ENCODE measurements around the gene GRHPR.

GRHPR gene

GRCh38 chr9:37432020-37432419 is 9.5 kb downstream of the GRHPR start:
- Histone ChIP-seq H3K4me3 (ENCODE audit: low read depth, low read length) (no peak overlapping the region), H3K79me2 (ENCODE audit: control insufficient read depth, insufficient read depth, low read length, unreplicated experiment) (no peaks in the 10 kb centered on the region), H2AFZ (ENCODE audit: low read length, unreplicated experiment) (no peak overlapping the region), H3K36me3 (ENCODE audit: insufficient read depth, low read length) (peaks cover 14% of the 10 kb centered on the region), H3K4me1 (ENCODE audit: control insufficient read depth, insufficient read depth, low read length, unreplicated experiment) (no peaks in the 10 kb centered on the region), H3K27me3 (ENCODE audit: insufficient read depth, low read length) (no peaks in the 10 kb centered on the region), H3K27ac (ENCODE audit: low read depth, low read length) (no peak overlapping the region)

GRCh38 chr9:37433867-37434371 is 11.4 kb downstream of the GRHPR start:
- no peak overlapping the region for H3K4me3 ChIP-seq (ENCODE audit: low read depth, low read length)
- H3K4me1 ChIP-seq (ENCODE audit: control insufficient read depth, insufficient read depth, low read length, unreplicated experiment): no peaks in the 10 kb centered on the region
- no peak overlapping the region for H3K27ac ChIP-seq (ENCODE audit: low read depth, low read length)
- H2AFZ ChIP-seq (ENCODE audit: low read length, unreplicated experiment): no peak overlapping the region
- peaks cover 25% of the 10 kb centered on the region for H3K36me3 ChIP-seq (ENCODE audit: insufficient read depth, low read length)
- H3K27me3 ChIP-seq (ENCODE audit: insufficient read depth, low read length): no peaks in the 10 kb centered on the region
- no peaks in the 10 kb centered on the region for H3K79me2 ChIP-seq (ENCODE audit: control insufficient read depth, insufficient read depth, low read length, unreplicated experiment)

GRCh38 chr9:37436540-37436939 is 14.0 kb downstream of the GRHPR start:
- H2AFZ ChIP-seq (ENCODE audit: low read length, unreplicated experiment): no peak overlapping the region
- H3K36me3 ChIP-seq (ENCODE audit: insufficient read depth, low read length): peaks cover 39% of the 10 kb centered on the region
- H3K27ac ChIP-seq (ENCODE audit: low read depth, low read length): no peak overlapping the region
- no peaks in the 10 kb centered on the region for H3K4me1 ChIP-seq (ENCODE audit: control insufficient read depth, insufficient read depth, low read length, unreplicated experiment)
- no peak overlapping the region for H3K4me3 ChIP-seq (ENCODE audit: low read depth, low read length)
- H3K79me2 ChIP-seq (ENCODE audit: control insufficient read depth, insufficient read depth, low read length, unreplicated experiment): no peaks in the 10 kb centered on the region
- H3K27me3 ChIP-seq (ENCODE audit: insufficient read depth, low read length): no peaks in the 10 kb centered on the region

- Histone ChIP-seq H3K27ac (ENCODE audit: low read depth, low read length) (no peak overlapping the region), H3K27me3 (ENCODE audit: insufficient read depth, low read length) (no peaks in the 10 kb centered on the region), H3K79me2 (ENCODE audit: control insufficient read depth, insufficient read depth, low read length, unreplicated experiment) (no peaks in the 10 kb centered on the region), H2AFZ (ENCODE audit: low read length, unreplicated experiment) (no peak overlapping the region), H3K4me1 (ENCODE audit: control insufficient read depth, insufficient read depth, low read length, unreplicated experiment) (no peaks in the 10 kb centered on the region), H3K36me3 (ENCODE audit: insufficient read depth, low read length) (peaks cover 41% of the 10 kb centered on the region), H3K4me3 (ENCODE audit: low read depth, low read length) (no peak overlapping the region)
These were observed 14.5 kb downstream of the GRHPR start for GRCh38 chr9:37437010-37437409.

- peaks cover 41% of the 10 kb centered on the region for H3K36me3 ChIP-seq (ENCODE audit: insufficient read depth, low read length)
- no peaks in the 10 kb centered on the region for H3K27me3 ChIP-seq (ENCODE audit: insufficient read depth, low read length)
- no peak overlapping the region for H2AFZ ChIP-seq (ENCODE audit: low read length, unreplicated experiment)
- H3K79me2 ChIP-seq (ENCODE audit: control insufficient read depth, insufficient read depth, low read length, unreplicated experiment): peaks cover 2% of the 10 kb centered on the region
- H3K27ac ChIP-seq (ENCODE audit: low read depth, low read length): no peak overlapping the region
- H3K4me3 ChIP-seq (ENCODE audit: low read depth, low read length): no peak overlapping the region
- no peaks in the 10 kb centered on the region for H3K4me1 ChIP-seq (ENCODE audit: control insufficient read depth, insufficient read depth, low read length, unreplicated experiment)
These were observed 15.1 kb downstream of the GRHPR start for GRCh38 chr9:37437621-37438020.

GRCh38 chr9:37438359-37438758 is 15.9 kb downstream of the GRHPR start:
- Histone ChIP-seq H3K27ac (ENCODE audit: low read depth, low read length) (no peak overlapping the region), H3K27me3 (ENCODE audit: insufficient read depth, low read length) (no peaks in the 10 kb centered on the region), H3K4me1 (ENCODE audit: control insufficient read depth, insufficient read depth, low read length, unreplicated experiment) (no peaks in the 10 kb centered on the region), H3K79me2 (ENCODE audit: control insufficient read depth, insufficient read depth, low read length, unreplicated experiment) (peaks cover 3% of the 10 kb centered on the region), H3K4me3 (ENCODE audit: low read depth, low read length) (no peak overlapping the region), H3K36me3 (ENCODE audit: insufficient read depth, low read length) (peaks cover 41% of the 10 kb centered on the region), H2AFZ (ENCODE audit: low read length, unreplicated experiment) (no peak overlapping the region)

GRCh38 chr9:37441776-37442370 is 19.4 kb downstream of the GRHPR start:
- Histone ChIP-seq H3K27me3 (ENCODE audit: insufficient read depth, low read length) (no peaks in the 10 kb centered on the region), H3K36me3 (ENCODE audit: insufficient read depth, low read length) (peaks cover 27% of the 10 kb centered on the region), H3K4me1 (ENCODE audit: control insufficient read depth, insufficient read depth, low read length, unreplicated experiment) (no peaks in the 10 kb centered on the region), H3K79me2 (ENCODE audit: control insufficient read depth, insufficient read depth, low read length, unreplicated experiment) (peaks cover 9% of the 10 kb centered on the region), H3K27ac (ENCODE audit: low read depth, low read length) (no peak overlapping the region), H2AFZ (ENCODE audit: low read length, unreplicated experiment) (no peak overlapping the region), H3K4me3 (ENCODE audit: low read depth, low read length) (no peak overlapping the region)

GRCh38 chr9:37442556-37442955 is 20.1 kb downstream of the GRHPR start:
- H2AFZ ChIP-seq (ENCODE audit: low read length, unreplicated experiment): no peak overlapping the region
- H3K27me3 ChIP-seq (ENCODE audit: insufficient read depth, low read length): no peaks in the 10 kb centered on the region
- peaks cover 23% of the 10 kb centered on the region for H3K36me3 ChIP-seq (ENCODE audit: insufficient read depth, low read length)
- H3K27ac ChIP-seq (ENCODE audit: low read depth, low read length): no peak overlapping the region
- no peaks in the 10 kb centered on the region for H3K4me1 ChIP-seq (ENCODE audit: control insufficient read depth, insufficient read depth, low read length, unreplicated experiment)
- H3K4me3 ChIP-seq (ENCODE audit: low read depth, low read length): no peak overlapping the region
- peaks cover 9% of the 10 kb centered on the region for H3K79me2 ChIP-seq (ENCODE audit: control insufficient read depth, insufficient read depth, low read length, unreplicated experiment)

GRCh38 chr9:37443566-37443965 is 21.1 kb downstream of the GRHPR start:
- Histone ChIP-seq H3K4me1 (ENCODE audit: control insufficient read depth, insufficient read depth, low read length, unreplicated experiment) (no peaks in the 10 kb centered on the region), H2AFZ (ENCODE audit: low read length, unreplicated experiment) (no peak overlapping the region), H3K79me2 (ENCODE audit: control insufficient read depth, insufficient read depth, low read length, unreplicated experiment) (peaks cover 14% of the 10 kb centered on the region), H3K27ac (ENCODE audit: low read depth, low read length) (no peak overlapping the region), H3K4me3 (ENCODE audit: low read depth, low read length) (no peak overlapping the region), H3K36me3 (ENCODE audit: insufficient read depth, low read length) (peaks cover 19% of the 10 kb centered on the region), H3K27me3 (ENCODE audit: insufficient read depth, low read length) (no peaks in the 10 kb centered on the region)

GRCh38 chr9:37444890-37445289 is 22.4 kb downstream of the GRHPR start:
- Histone ChIP-seq H3K79me2 (ENCODE audit: control insufficient read depth, insufficient read depth, low read length, unreplicated experiment) (peaks cover 16% of the 10 kb centered on the region), H2AFZ (ENCODE audit: low read length, unreplicated experiment) (no peak overlapping the region), H3K4me1 (ENCODE audit: control insufficient read depth, insufficient read depth, low read length, unreplicated experiment) (no peaks in the 10 kb centered on the region), H3K27ac (ENCODE audit: low read depth, low read length) (no peak overlapping the region), H3K4me3 (ENCODE audit: low read depth, low read length) (no peak overlapping the region), H3K27me3 (ENCODE audit: insufficient read depth, low read length) (no peaks in the 10 kb centered on the region), H3K36me3 (ENCODE audit: insufficient read depth, low read length) (peaks cover 9% of the 10 kb centered on the region; the same call in 1 of the 2 replicates)

- Histone ChIP-seq H2AFZ (ENCODE audit: low read length, unreplicated experiment) (no peak overlapping the region), H3K27ac (ENCODE audit: low read depth, low read length) (no peak overlapping the region), H3K27me3 (ENCODE audit: insufficient read depth, low read length) (no peaks in the 10 kb centered on the region), H3K79me2 (ENCODE audit: control insufficient read depth, insufficient read depth, low read length, unreplicated experiment) (peaks cover 23% of the 10 kb centered on the region), H3K36me3 (ENCODE audit: insufficient read depth, low read length) (peaks cover 4% of the 10 kb centered on the region; the same call in 1 of the 2 replicates), H3K4me1 (ENCODE audit: control insufficient read depth, insufficient read depth, low read length, unreplicated experiment) (no peaks in the 10 kb centered on the region), H3K4me3 (ENCODE audit: low read depth, low read length) (no peak overlapping the region)
These were observed 23.3 kb downstream of the GRHPR start for GRCh38 chr9:37445832-37446231.
